Activated T-cell treated with anti-CD3 and anti-CD28 coated beads, Interleukin-2, amount 50 U/mL, for 4 hours (primary cell): ENCODE data around the gene IP6K3. TPM values are rescaled to one million over a fixed set of nuclear protein-coding genes. Genes with fewer than 3 reads are reported as not detected.

Experiments
- ATAC-seq, 2 donors: fragments of 200-7000 bp; cut with Tn5 transposase; one replicate each; pipeline ENCODE4 v1.10.0; 2021
- DNase-seq: peaks from one replicate; pipeline ENCODE4 v3.0.0-alpha.2; 2020
- H3K27me3 Mint-ChIP-seq: one replicate; pipeline ENCODE4 v1.8.0; 2021; ENCODE audit warnings: low read depth, mixed read lengths
- H3K36me3 Mint-ChIP-seq: one replicate; pipeline ENCODE4 v1.8.0; 2022; ENCODE audit warnings: mixed read lengths; ENCODE audit not compliant: insufficient read depth
- H3K4me1 Mint-ChIP-seq: one replicate; pipeline ENCODE4 v1.8.0; 2021; ENCODE audit warnings: low read depth, mixed read lengths
- H3K4me3 Mint-ChIP-seq: one replicate; pipeline ENCODE4 v1.8.0; 2021; ENCODE audit warnings: mild to moderate bottlenecking, moderate library complexity, mixed read lengths
- H3K9me3 Mint-ChIP-seq: one replicate; pipeline ENCODE4 v1.8.0; 2021; ENCODE audit warnings: mixed read lengths
- total RNA-seq, 3 donors: library from RNA; stranded (reverse); gene quantifications; one replicate each; pipeline ENCODE4 v1.2.1, GENCODE V29; 2021

Gene IP6K3
- total RNA-seq, 3 donors from 2014 or later: not detected

DNA sequence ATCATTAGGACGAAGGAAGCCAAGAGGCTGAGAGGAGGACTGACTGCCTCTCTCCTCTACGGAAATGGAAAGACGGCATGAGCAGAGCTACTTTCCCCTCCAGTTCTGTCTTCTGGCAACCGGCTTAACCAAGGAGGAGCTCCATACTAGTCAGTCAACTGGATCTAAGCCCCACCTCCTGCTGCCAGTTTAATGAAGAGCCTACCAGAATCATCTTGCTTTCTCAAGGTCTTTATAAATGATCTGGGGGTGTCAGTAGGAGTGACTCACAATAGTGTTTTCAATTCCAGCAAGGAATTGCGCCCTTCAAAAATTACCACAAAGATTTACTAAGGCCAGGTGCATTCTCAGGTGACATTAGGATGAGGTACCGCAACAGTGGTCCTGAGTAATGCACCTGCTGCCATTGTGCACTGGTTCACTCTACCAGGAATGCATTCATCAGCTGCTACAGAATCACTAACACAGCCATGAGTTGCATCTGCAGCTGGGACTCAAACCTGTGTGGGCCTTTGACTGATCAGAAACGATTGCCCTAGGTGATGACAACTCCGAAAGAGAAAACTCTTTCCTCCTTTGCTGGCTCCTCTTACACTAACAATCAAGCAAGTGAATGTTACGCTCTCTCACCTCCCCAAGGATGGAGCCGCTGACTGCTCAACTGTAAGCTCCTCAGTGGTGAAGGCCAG is 38.0 kb downstream of the IP6K3 start:
- peaks cover 35% of the 10 kb centered on the region for H3K4me1 Mint-ChIP-seq
- no peak overlapping the region for H3K4me3 Mint-ChIP-seq
- no peak for ATAC-seq
- no peaks in the 10 kb centered on the region for H3K9me3 Mint-ChIP-seq
- peaks cover 30% of the 10 kb centered on the region for H3K36me3 Mint-ChIP-seq
- no peaks in the 10 kb centered on the region for H3K27me3 Mint-ChIP-seq
- DNase-seq: no peak

DNA sequence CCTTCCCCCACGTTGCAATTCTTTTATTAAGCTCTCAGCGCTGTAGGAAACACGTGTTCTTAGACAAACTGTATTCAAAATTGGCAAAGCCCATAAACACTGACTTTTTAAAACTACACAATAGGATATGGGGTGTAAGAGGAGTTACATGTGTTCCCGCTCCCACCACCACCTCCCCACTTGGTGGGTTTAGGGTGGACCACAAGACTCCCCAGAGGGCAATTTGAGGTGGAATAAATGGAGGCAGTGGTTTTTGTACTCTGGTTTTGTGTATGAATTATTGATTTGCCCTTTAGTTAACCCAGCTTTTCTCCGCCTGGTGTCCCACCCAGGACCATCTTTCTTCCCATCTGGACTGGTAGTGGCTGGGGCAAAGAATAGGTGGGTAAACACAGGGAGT is 38.9 kb downstream of the IP6K3 start:
- peaks cover 35% of the 10 kb centered on the region for H3K4me1 Mint-ChIP-seq
- no peaks in the 10 kb centered on the region for H3K9me3 Mint-ChIP-seq
- peaks cover 31% of the 10 kb centered on the region for H3K36me3 Mint-ChIP-seq
- ATAC-seq (no peak), DNase-seq (no peak)
- no peak overlapping the region for H3K4me3 Mint-ChIP-seq
- H3K27me3 Mint-ChIP-seq: no peaks in the 10 kb centered on the region

DNA sequence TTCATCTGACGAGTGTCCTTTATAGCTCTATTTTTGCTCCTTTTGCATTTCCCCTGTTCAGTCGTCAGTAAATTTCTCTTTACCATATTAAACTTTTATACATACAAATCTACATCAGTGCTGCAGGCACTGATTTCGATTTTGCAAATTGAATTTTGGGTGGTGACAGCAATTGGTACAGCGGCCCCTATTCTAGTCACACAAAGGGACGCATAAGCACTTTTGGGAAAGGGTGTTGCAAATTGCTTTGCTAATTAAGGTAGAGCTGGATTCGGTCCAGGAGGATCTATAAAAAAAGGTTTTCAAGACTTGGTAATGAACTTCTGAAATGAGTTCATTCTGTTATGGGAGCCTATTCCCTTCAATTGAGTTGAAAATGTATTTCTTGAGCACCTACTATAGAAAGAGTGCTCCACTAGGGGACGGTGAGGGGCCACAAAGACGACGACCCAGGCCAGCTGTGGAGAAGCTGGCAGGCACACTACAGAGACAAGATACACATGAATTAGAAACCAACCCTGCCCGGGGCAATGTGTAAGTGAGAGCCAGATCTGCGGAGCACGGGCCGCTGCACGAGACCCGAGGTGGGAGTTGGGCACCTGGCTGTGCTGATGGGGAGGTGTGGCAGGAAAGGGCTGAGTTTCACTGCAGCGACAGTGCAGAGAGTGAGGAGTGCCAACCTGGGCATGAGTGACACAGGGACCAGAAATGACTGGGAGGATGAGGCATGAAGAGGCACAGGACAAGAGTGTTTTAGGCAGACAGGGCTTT is 40.6 kb downstream of the IP6K3 start:
- no peaks in the 10 kb centered on the region for H3K27me3 Mint-ChIP-seq
- peaks cover 31% of the 10 kb centered on the region for H3K4me1 Mint-ChIP-seq
- ATAC-seq (no peak), DNase-seq (no peak)
- no peak overlapping the region for H3K4me3 Mint-ChIP-seq
- H3K9me3 Mint-ChIP-seq: no peaks in the 10 kb centered on the region
- peaks cover 34% of the 10 kb centered on the region for H3K36me3 Mint-ChIP-seq

DNA sequence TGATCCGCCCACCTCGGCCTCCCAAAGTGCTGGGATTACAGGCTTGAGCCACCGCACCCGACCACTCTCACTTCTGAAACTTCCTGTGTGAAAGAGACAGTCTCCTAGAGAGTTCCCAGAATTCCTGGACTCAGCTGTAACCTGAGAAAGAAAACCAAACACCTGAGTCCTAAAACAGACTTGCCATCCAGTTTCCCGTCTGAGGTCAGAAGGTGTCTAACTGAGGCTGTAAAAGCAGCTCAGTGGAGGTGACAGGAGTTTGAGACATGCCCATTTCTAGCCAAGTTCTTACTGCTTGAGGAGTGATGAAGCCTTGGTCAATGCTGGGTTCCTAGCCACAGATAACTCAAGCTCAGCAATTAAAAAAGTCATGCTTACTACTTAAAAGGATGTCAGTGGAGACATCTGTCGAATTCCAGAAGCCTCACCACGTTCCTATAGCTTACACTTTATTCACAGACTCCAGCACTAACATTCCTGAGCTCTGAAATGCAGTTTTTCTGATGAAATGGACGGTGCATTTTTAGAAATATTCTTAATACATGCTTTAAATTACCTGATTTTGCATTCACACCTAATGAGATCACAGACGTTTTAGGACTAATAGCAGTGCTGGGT is 41.3 kb downstream of the IP6K3 start:
- peaks cover 32% of the 10 kb centered on the region for H3K36me3 Mint-ChIP-seq
- H3K27me3 Mint-ChIP-seq: no peaks in the 10 kb centered on the region
- no peak overlapping the region for H3K4me3 Mint-ChIP-seq
- no peak for ATAC-seq
- H3K4me1 Mint-ChIP-seq: peaks cover 27% of the 10 kb centered on the region
- no peaks in the 10 kb centered on the region for H3K9me3 Mint-ChIP-seq
- no peak for DNase-seq

DNA sequence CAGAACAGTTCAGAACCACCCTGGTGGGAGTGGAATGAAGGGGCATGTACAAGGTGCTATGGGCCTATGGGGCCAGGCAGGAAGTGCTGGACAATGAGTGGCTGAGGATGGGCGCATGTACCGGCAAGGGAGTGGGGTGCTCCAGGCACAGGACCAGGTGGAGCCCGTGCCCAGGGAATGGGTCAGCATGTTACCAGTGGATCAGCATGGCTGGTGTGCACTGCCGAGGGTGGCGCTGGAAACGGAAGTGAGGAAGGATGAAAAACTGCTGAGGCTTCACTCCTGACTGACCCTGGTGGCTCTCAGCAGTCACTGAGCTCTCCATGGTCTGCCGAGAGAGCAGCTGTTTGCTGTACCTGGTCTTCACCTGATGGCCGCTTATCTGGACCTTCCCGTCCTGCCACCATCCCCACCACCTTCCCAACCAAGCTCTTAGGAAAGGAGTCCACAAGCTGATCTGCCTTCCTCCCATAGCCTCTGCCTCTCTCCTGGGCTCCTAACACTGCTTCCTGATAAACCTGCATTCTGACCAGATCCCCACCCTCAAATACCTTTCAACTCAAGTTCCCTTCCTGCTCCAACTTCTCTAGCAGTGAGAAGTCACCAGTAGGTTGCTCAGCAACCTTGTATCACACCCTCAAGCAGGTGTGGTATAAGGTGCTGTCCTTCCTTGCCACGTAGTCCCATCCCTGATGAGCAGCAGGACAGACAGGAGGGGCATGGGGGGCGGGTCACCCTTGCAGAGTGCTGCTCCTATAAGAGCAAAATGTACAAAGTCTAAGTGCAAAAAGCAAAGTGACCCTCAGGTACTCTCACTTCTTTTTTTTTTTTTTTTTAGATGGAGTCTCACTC is 42.3 kb downstream of the IP6K3 start:
- DNase-seq: no peak
- H3K9me3 Mint-ChIP-seq: no peaks in the 10 kb centered on the region
- H3K4me1 Mint-ChIP-seq: peaks cover 24% of the 10 kb centered on the region
- no peak overlapping the region for H3K4me3 Mint-ChIP-seq
- no peaks in the 10 kb centered on the region for H3K27me3 Mint-ChIP-seq
- ATAC-seq: no peak
- H3K36me3 Mint-ChIP-seq: peaks cover 26% of the 10 kb centered on the region

DNA sequence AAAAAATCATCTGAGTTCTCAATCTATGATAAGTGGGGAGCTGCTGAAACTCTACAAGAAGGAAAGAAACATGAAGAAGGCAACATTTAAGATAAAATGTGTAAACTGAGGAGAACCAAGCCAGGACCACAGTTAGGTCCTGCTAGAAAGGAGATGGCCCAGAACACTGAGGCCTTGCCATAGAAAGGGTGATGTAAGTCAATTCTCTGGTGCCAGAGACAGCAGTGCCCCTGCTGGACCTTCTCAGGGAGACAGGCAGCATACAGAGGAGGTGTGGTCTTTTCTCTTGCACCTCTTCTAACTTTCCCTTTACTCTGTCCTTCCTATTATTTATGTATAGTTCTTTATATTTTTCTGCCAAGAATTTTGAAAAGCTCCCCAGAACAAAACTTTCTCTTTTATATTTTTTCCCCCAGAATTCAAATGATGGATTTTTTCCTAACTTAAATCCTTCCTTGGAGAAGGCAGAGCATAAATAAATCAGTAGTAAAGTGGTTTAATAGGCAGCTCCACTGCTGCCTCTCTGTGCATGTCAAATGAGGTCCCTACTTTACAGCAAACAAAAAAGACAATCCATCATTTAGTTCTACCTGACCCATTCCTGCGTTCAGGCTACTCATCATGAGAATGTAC is 44.2 kb downstream of the IP6K3 start:
- Mint-ChIP-seq H3K4me3 (no peak overlapping the region), H3K9me3 (no peaks in the 10 kb centered on the region), H3K27me3 (no peaks in the 10 kb centered on the region), H3K36me3 (peaks cover 19% of the 10 kb centered on the region), H3K4me1 (peaks cover 22% of the 10 kb centered on the region)
- DNase-seq (no peak), ATAC-seq (peak; percentile 52 to 64)

DNA sequence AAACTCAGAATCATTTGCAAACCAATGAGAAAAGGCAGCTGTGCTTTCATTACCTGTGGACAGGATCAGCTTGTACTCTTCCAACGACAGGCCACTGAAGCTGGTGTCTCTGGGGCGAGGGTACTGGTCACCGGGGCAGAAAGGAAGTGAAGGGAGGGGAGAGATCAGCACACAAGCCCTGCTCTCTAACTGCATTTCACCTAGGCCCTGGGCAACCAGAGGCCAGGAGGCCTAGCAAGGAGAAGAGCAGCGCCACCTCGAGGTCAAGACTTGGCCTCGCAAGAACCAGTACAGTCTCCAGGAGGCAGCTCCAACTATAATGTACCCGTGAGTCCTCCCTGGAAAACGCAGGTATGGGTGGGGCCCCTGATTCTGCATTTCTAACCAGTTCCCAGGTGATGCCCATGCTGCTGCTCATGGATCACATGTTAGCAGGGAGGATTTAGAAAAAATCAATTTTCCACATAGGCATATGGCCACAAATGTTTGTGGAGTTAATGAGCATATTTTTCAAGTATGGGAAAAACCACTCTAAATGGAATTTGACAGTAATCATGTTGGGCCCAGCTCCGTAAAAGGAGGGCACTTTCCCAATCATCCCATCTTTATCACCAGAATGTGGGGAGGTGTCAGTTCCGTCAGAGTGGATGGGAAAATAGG is 46.2 kb downstream of the IP6K3 start:
- no peak overlapping the region for H3K4me3 Mint-ChIP-seq
- DNase-seq (peak; percentile 65), ATAC-seq (peak; percentile 78)
- no peaks in the 10 kb centered on the region for H3K9me3 Mint-ChIP-seq
- H3K27me3 Mint-ChIP-seq: no peaks in the 10 kb centered on the region
- H3K4me1 Mint-ChIP-seq: peaks cover 41% of the 10 kb centered on the region
- H3K36me3 Mint-ChIP-seq: peaks cover 24% of the 10 kb centered on the region

DNA sequence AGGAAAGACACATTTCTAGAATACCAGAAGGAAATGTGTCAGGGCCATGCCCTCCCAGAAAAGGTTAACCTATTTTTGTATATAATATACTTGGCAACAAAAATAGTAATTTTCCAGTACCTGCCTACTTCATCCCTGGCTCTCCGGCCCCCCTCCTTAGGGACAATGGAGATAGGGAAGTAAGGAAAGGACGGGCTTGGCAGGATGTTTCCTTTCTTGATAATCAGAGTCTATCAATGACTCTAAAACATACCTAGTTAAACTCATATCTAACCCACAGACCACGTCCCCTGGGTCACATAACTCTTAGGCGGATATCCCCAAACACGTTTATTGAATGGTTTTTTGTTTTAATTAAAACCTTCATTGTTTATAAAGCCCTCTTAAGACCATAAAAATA is 47.0 kb downstream of the IP6K3 start:
- H3K4me3 Mint-ChIP-seq: no peak overlapping the region
- H3K27me3 Mint-ChIP-seq: no peaks in the 10 kb centered on the region
- no peak for DNase-seq
- no peak for ATAC-seq
- no peaks in the 10 kb centered on the region for H3K9me3 Mint-ChIP-seq
- peaks cover 24% of the 10 kb centered on the region for H3K36me3 Mint-ChIP-seq
- peaks cover 49% of the 10 kb centered on the region for H3K4me1 Mint-ChIP-seq

DNA sequence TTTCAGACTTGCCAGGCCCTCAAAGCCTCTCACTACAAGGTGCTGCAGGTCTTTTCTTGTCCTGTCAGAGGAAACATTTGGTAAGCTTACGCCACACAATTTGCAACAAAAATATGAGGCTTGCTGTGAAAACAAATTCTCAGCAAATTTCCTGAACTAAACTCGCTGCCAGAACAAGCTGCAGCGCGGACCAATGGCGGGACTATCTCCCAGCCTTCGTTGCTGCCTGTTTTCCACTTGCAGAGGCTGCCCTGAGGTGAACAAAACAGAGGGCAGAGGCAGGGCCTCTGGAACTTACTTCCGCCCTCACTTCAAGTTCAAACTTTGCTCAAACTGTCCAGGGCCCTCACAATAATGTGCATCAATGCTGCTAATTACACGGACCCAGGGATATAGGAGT is 47.6 kb downstream of the IP6K3 start:
- ATAC-seq: no peak
- Mint-ChIP-seq H3K36me3 (peaks cover 26% of the 10 kb centered on the region), H3K4me1 (peaks cover 55% of the 10 kb centered on the region), H3K27me3 (no peaks in the 10 kb centered on the region), H3K9me3 (no peaks in the 10 kb centered on the region), H3K4me3 (no peak overlapping the region)
- no peak for DNase-seq

DNA sequence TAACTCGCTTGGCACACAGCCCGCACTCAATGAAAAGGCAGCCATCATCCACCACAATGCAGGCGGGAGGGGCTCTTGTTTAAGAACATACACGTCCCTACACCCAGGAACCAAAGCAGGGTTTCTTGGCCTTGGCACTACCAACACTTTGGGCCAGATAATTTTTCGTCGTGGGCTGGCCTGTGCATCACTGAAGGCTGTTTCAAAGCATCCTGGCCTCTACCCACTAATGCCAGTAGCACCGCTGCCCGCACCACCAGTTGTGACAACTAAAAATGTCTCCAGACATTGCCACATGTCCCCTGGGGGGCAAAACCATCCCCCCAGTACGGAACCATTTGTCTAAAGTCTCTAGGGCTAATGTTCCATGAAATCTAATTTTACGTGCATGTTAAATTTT is 48.2 kb downstream of the IP6K3 start:
- no peaks in the 10 kb centered on the region for H3K27me3 Mint-ChIP-seq
- peaks cover 28% of the 10 kb centered on the region for H3K36me3 Mint-ChIP-seq
- H3K4me3 Mint-ChIP-seq: no peak overlapping the region
- no peak for ATAC-seq
- peaks cover 61% of the 10 kb centered on the region for H3K4me1 Mint-ChIP-seq
- H3K9me3 Mint-ChIP-seq: no peaks in the 10 kb centered on the region
- DNase-seq: no peak

DNA sequence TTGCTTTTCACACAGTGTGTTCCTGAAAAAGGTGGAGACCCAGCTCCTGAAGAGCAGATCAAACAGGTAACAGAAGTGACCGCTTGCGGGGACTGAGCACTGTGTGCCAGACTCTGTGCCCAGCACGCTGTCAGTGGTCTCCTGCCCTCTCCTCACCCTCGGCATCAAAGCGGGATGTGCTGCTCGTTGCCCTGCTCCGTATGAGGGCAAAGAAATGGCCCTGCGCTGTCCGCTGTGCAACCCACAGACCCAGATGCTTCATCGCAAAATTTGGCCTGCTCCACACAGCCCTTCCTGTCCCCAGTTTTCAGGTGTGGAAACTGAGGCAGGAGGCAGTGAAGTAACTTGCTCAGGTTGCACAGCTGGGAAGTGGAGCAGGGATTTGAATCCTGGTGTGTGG is 48.9 kb downstream of the IP6K3 start:
- Mint-ChIP-seq H3K4me1 (peaks cover 68% of the 10 kb centered on the region), H3K4me3 (no peak overlapping the region), H3K36me3 (peaks cover 28% of the 10 kb centered on the region), H3K27me3 (no peaks in the 10 kb centered on the region), H3K9me3 (no peaks in the 10 kb centered on the region)
- ATAC-seq: no peak
- DNase-seq: no peak

DNA sequence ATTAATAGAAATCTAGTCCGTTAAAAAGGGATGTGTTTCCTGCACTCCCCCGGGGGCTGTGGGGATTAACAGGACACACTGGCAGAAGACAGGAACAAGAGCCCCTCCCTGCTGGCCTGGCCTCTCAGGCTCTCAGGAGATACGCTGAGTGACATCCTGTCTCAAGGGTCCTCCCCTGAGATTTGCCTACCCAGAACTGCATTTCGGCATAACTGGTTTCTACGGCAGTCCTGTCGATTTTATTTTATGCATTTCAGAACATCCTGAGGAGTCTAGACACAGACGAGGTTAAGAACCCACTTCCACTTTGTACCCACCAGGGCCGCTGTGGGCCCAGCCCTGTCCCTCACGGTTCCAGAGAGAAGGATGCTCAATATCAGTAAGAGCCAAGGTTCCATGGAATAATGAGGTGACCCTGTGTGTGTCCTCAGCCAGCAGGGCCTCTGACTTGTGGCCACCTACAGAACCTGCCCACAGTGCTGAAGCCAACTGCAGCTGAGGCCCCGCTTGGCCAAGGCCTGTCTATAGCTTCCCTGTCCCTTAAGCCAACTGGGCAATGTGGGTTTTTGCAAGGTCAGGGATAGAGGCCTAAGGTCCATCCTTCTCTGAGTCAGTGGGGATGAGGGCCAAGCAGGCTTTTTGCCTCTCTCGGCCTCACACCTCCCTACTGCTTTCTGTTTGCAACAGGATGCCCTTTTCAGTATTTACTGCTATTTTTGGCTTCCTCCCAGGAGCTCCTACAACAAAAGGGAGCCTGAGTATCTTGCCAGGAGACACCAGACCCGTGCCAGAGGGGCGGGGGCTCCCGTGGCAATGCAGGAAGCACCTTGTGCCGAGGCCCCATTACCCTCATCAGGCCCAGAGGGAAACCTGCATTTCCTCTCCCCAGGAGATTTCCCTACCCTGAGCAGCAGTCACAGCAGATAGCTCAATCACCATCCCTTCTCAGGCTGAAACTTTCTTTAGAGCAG is 49.9 kb downstream of the IP6K3 start:
- peak overlapping the region; percentile 49 for H3K4me3 Mint-ChIP-seq
- DNase-seq: no peak
- H3K4me1 Mint-ChIP-seq: peaks cover 75% of the 10 kb centered on the region
- no peaks in the 10 kb centered on the region for H3K9me3 Mint-ChIP-seq
- no peaks in the 10 kb centered on the region for H3K27me3 Mint-ChIP-seq
- H3K36me3 Mint-ChIP-seq: peaks cover 30% of the 10 kb centered on the region
- no peak for ATAC-seq

DNA sequence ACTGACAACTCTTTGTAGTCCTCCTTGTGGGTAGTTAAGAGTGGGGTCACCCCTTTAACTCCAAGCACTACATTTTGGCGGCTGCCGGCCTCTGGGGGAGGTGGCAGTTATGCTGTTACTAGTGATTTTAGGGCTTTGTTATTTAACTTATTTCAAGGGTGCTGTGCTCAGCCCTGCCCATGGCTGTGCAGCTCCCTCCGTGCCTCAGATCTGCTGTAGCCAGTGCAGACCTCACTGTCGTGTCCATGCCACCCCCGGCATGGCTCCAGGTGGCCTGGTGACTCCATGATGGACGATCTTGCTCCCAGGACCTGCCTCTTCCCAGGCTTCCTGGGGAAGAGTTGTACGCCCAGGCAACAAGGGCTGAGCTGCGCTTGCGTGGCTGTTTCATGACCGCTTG is 50.6 kb downstream of the IP6K3 start:
- no peak overlapping the region for H3K4me3 Mint-ChIP-seq
- H3K27me3 Mint-ChIP-seq: no peaks in the 10 kb centered on the region
- peaks cover 32% of the 10 kb centered on the region for H3K36me3 Mint-ChIP-seq
- H3K9me3 Mint-ChIP-seq: no peaks in the 10 kb centered on the region
- ATAC-seq (no peak), DNase-seq (no peak)
- peaks cover 82% of the 10 kb centered on the region for H3K4me1 Mint-ChIP-seq
